ENCODE data around the gene WDSUB1. TPM values are rescaled to one million over a fixed set of nuclear protein-coding genes. Genes with fewer than 3 reads are reported as not detected.

The WDSUB1 gene
- total and polyA plus RNA-seq, 2 of the 4 experiments (the other 2 are of a cell fraction) = 4.8 to 5.2 TPM

DNA sequence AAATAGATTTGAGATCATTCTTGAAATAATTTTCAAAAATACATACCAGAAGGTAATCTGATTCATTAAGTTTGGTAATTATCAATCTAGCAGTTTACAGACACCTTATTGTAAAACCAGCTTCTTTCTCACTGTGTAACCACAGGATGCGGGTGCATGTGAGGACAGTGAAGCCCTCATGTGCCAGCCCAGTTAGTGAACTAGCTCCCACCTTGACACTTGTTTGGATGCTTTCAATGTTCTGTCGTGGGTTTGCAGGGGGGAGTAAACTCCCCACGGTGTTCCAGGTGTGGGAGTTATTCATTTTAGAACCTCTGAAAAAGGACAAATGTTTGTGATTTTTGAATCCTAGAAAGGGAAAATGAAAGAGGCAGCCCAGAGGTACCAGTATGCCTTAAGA, 59.0 kb downstream of the WDSUB1 start:
- Histone ChIP-seq H3K36me3 (ENCODE audit: control insufficient read depth, insufficient read depth, low read length) (peaks cover 59% of the 10 kb centered on the region), H3K79me1 (ENCODE audit: low read depth in 1 of 2, low read length in 2 of 2) (no peaks in the 10 kb centered on the region), H3K9me1 (ENCODE audit: insufficient read depth, low read length) (peaks cover 5% of the 10 kb centered on the region; the same call in 1 of the 2 replicates), H3K27me3 (ENCODE audit: control insufficient read depth, insufficient read depth, low read length) (no peaks in the 10 kb centered on the region), H3K4me1 (ENCODE audit: control insufficient read depth, insufficient read depth, low read length) (no peaks in the 10 kb centered on the region), H2AK9ac (replicated peaks; ENCODE audit: low read depth, low read length, poor library complexity) (no peak overlapping the region), H3K27ac (ENCODE audit: insufficient read depth, low read length) (no peak overlapping the region), H4K5ac (ENCODE audit: low read depth, low read length) (no peak overlapping the region), H2AK5ac (ENCODE audit: low read depth, low read length) (no peak overlapping the region), H4K91ac (ENCODE audit: insufficient read depth, low read depth, low read length) (no peak overlapping the region), H3K9me3 (ENCODE audit: control insufficient read depth, insufficient read depth, low read length) (no peaks in the 10 kb centered on the region), H3K4me2 (ENCODE audit: low read depth, low read length) (no peak overlapping the region), H2BK15ac (ENCODE audit: low read depth, low read length) (no peak overlapping the region), H2AFZ (replicated peaks; ENCODE audit: low read length, poor library complexity) (no peak overlapping the region), H2BK5ac (ENCODE audit: low read depth, low read length, poor library complexity, severe bottlenecking) (no peak overlapping the region), H4K20me1 (ENCODE audit: insufficient read depth, low read length) (no peaks in the 10 kb centered on the region; the same call in 1 of the 2 replicates), H3K23ac (ENCODE audit: low read depth, low read length) (no peak overlapping the region), H3K4me3 (ENCODE audit: insufficient read depth, low read depth, low read length) (no peak overlapping the region), H2BK120ac (ENCODE audit: low read depth, low read length) (no peak overlapping the region), H3K9ac (ENCODE audit: low read depth, low read length) (no peak overlapping the region), H3K56ac (ENCODE audit: extremely low read depth, insufficient read depth, low read length) (no peak overlapping the region), H3K18ac (ENCODE audit: low read depth, low read length) (no peak overlapping the region), H2BK20ac (ENCODE audit: low read depth, low read length) (no peak overlapping the region), H4K8ac (ENCODE audit: low read depth in 2 of 2, low read length in 2 of 2) (no peak overlapping the region), H3K14ac (replicated peaks; ENCODE audit: low read depth, low read length) (no peak overlapping the region), H3K4ac (ENCODE audit: low read depth, low read length) (no peak overlapping the region)
- CTCF ChIA-PET = interaction anchor here (0.5 to 1.3 kb wide), 2 partner anchors 10 to 594 kb away, joined by 3 read pairs; no protein-coding TSS in a partner anchor
- TF ChIP-seq RCOR1 (IDR thresholded peaks at IDR 0.05; ENCODE audit: insufficient replicate concordance, low read length) (no peak), MAFK (IDR thresholded peaks at IDR 0.05; ENCODE audit: low read depth, low read length) (no peak), SMC3 (IDR thresholded peaks at IDR 0.05; ENCODE audit: low read depth, low read length) (no peak), MXI1 (IDR thresholded peaks at IDR 0.05; ENCODE audit: borderline replicate concordance, low read depth, low read length) (no peak), BHLHE40 (IDR thresholded peaks at IDR 0.05; ENCODE audit: low read depth, low read length) (no peak), RAD21 (IDR thresholded peaks at IDR 0.05; ENCODE audit: low read length) (no peak), MAZ (IDR thresholded peaks at IDR 0.05; ENCODE audit: borderline replicate concordance, low read depth, low read length) (no peak), CHD1 (IDR thresholded peaks at IDR 0.05; ENCODE audit: low read depth, low read length) (no peak), FOS (IDR thresholded peaks at IDR 0.05; ENCODE audit: low read depth, low read length) (no peak), NFE2L2 (IDR thresholded peaks at IDR 0.05; ENCODE audit: low read depth, low read length) (no peak), CEBPB (IDR thresholded peaks at IDR 0.05; ENCODE audit: low read depth, low read length) (no peak), USF2 (IDR thresholded peaks at IDR 0.05; ENCODE audit: low read depth, low read length) (no peak)
- TF ChIP-seq, protein P1, sequence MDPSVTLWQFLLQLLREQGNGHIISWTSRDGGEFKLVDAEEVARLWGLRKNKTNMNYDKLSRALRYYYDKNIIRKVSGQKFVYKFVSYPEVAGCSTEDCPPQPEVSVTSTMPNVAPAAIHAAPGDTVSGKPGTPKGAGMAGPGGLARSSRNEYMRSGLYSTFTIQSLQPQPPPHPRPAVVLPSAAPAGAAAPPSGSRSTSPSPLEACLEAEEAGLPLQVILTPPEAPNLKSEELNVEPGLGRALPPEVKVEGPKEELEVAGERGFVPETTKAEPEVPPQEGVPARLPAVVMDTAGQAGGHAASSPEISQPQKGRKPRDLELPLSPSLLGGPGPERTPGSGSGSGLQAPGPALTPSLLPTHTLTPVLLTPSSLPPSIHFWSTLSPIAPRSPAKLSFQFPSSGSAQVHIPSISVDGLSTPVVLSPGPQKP (IDR thresholded peaks at IDR 0.05; ENCODE audit: borderline replicate concordance, low read depth, low read length) = no peak
- POLR2A ChIA-PET (ENCODE audit: unreplicated experiment) = no interaction called here
- no peak for DNase-seq
- in situ Hi-C loops (cut with MboI; ENCODE audit: low sequenced_read_pairs) = no loop called here
- no peak for ATAC-seq (ENCODE audit: low read depth)
- intact Hi-C loops (cut with micrococcal nuclease) = no loop called here
- no TSS peak for BruUV-seq (replicated peaks)
- WGBS, 2 experiments (ENCODE audit: extremely low coverage in 2 of 2, insufficient read length in 1 of 2) = 100% methylated on average over 1 of the region's 3 CpGs; no CpG with 5 or more reads in 1 of the 2 experiments
- dilution Hi-C loops (cut with HindIII; ENCODE audit: low sequenced_read_pairs, unreplicated experiment) = no loop called here
